ENCODE measurements around the gene RUNX1. TPM values are rescaled to one million over a fixed set of nuclear protein-coding genes. Genes with fewer than 3 reads are reported as not detected.

The RUNX1 gene
- total and polyA plus RNA-seq, 2 experiments from 2014 or later: 0.12 TPM; not detected in 1

DNA sequence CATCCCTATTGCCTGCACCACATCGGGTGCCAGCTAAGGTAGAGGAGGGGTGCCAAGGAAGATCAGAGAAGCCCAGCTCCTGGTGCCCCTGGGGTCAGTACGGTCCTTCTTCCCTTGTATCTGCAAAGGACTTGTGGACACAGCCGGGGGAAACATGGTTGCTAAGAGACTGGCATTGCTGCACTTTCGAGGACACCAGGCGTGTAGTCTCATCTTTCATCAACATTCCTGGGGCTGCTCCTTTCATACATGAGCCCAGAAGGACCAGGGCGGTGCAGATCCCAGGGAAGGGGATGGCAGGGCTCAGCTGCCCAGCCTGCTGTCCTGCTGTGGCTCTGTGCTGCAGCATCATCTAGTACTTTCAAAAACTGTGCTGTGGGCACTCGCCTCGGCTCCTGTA is 61.0 kb downstream of the RUNX1 start:
- Histone ChIP-seq H3K4me1 (ENCODE audit: low read depth) (no peaks in the 10 kb centered on the region), H3K9me3 (ENCODE audit: low read depth) (no peaks in the 10 kb centered on the region), H3K4me3 (no peak overlapping the region), H3K27me3 (peaks cover 43% of the 10 kb centered on the region), H3K27ac (no peak overlapping the region), H3K36me3 (no peaks in the 10 kb centered on the region)
- no peak for DNase-seq (ENCODE audit: low read depth in 1 of 2, low spot score in 1 of 2)
- TF ChIP-seq, protein P1, sequence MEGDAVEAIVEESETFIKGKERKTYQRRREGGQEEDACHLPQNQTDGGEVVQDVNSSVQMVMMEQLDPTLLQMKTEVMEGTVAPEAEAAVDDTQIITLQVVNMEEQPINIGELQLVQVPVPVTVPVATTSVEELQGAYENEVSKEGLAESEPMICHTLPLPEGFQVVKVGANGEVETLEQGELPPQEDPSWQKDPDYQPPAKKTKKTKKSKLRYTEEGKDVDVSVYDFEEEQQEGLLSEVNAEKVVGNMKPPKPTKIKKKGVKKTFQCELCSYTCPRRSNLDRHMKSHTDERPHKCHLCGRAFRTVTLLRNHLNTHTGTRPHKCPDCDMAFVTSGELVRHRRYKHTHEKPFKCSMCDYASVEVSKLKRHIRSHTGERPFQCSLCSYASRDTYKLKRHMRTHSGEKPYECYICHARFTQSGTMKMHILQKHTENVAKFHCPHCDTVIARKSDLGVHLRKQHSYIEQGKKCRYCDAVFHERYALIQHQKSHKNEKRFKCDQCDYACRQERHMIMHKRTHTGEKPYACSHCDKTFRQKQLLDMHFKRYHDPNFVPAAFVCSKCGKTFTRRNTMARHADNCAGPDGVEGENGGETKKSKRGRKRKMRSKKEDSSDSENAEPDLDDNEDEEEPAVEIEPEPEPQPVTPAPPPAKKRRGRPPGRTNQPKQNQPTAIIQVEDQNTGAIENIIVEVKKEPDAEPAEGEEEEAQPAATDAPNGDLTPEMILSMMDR (IDR thresholded peaks at IDR 0.05; ENCODE audit: low read depth, low read length): no peak

DNA sequence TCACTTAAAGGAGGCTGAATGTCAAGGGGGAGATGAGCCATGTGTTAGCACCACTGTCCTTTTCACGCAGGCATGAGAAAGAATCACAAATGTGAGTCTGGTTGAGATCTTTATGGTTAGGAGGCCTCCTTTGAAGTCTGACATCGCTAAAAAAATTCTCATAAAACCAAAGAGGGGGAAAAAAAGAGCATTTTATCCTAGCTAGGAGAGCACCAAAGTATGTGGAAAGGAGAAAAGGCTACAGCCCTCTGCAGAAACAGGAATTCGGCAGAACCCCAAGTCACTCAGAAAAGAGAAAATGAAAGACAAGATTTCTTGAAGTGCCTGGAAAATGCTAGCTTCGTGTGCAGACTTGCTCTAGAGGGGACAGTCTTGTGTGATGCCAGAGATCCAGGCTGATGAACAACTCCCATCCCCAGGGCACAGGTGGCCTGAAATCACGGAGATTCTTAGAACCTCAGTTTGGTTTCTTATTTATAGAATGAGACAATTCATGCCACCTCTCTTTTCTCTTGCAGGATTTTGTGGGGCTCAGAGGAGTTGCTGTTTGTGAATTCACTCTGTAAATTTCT is 61.5 kb downstream of the RUNX1 start:
- Histone ChIP-seq H3K27me3 (peaks cover 48% of the 10 kb centered on the region), H3K27ac (no peak overlapping the region), H3K36me3 (no peaks in the 10 kb centered on the region), H3K9me3 (ENCODE audit: low read depth) (no peaks in the 10 kb centered on the region), H3K4me1 (ENCODE audit: low read depth) (no peaks in the 10 kb centered on the region), H3K4me3 (no peak overlapping the region)
- DNase-seq (ENCODE audit: low read depth in 1 of 2, low spot score in 1 of 2): no peak
- TF ChIP-seq, protein P1 (IDR thresholded peaks at IDR 0.05; ENCODE audit: low read depth, low read length): no peak

DNA sequence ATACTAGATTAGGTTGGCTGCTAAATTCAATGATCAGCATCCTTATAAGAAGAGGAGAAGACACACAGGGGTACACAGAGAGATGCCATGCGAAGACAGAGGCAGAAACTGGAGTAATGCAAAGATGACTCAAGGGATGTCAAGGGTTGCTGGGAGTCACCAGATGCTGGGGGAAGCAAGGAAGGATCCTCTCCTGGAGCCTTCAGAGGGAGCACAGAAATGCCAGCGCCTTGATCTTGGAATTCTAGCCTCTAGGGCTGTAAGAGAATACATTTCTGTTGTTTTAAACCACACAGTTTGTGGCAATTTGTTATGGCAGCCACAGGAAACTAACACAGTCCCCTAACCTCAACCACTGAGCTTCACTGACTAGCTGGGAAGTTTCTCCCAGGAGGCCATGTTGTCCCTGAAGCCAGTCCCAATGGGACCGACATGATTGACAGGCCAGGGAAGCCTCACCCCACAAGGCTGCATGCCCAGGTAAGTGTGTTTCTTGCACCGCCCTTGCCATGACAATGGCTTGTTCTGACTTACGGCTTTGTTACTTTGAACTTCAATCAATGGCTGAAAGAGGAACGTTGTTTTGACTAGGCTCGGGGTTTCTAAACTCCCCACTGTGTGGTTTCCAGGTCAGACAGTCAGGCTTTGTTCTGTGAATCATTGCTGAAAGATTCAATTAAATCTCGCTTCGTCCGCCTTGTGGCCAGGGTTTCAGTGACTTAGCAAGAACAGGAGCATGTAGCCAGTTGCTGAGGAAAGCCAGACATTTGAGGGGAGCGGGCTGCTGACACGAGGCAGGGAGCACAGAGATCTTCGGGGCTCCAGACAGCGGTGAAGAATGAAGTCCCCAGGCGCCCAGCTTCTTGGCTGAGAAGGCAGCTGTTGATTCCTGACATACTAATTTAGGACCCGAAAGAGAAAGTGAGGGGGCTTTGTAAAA is 62.3 kb downstream of the RUNX1 start:
- no peaks in the 10 kb centered on the region for H3K4me1 ChIP-seq (ENCODE audit: low read depth)
- no peaks in the 10 kb centered on the region for H3K9me3 ChIP-seq (ENCODE audit: low read depth)
- H3K27ac ChIP-seq: no peak overlapping the region
- DNase-seq (ENCODE audit: low read depth in 1 of 2, low spot score in 1 of 2): peak in 1 of 2 donors; percentile 76
- H3K4me3 ChIP-seq: no peak overlapping the region
- peaks cover 48% of the 10 kb centered on the region for H3K27me3 ChIP-seq
- TF ChIP-seq, protein P1 (IDR thresholded peaks at IDR 0.05; ENCODE audit: low read depth, low read length): peak; percentile 18
- no peaks in the 10 kb centered on the region for H3K36me3 ChIP-seq

DNA sequence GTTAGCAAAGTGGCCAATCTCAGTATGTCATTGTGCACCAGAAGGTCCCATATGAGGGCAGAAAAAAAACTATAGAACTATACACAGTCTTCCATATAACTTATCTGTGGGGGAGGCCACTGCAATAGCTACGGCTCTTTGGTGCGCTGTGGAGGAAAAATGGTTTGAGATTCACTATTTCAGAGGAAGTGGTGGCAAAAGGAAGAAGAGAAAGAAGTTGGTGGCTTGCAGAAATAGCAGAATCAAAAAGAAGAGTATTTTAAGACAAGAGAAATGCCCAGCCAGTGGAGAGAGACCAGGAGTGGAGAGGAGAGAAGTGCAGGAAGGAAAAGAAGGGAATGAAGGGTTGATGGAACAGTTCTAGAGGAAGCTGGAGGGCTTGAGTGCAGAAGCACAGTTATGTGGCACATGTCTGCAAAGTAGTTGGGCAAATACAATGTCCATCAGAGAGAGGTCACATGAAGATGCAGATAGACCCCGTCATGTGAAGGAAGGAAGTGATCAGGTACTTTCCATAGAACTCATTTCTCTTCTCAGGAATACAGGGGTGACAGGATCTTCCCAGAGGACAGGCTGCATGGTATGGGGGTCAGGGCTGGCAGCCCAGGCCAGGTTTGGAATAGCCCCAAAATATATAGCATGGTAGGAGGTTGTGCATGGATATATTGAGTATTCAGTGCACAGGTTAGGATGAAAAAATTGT is 64.6 kb downstream of the RUNX1 start:
- no peak overlapping the region for H3K4me3 ChIP-seq

DNA sequence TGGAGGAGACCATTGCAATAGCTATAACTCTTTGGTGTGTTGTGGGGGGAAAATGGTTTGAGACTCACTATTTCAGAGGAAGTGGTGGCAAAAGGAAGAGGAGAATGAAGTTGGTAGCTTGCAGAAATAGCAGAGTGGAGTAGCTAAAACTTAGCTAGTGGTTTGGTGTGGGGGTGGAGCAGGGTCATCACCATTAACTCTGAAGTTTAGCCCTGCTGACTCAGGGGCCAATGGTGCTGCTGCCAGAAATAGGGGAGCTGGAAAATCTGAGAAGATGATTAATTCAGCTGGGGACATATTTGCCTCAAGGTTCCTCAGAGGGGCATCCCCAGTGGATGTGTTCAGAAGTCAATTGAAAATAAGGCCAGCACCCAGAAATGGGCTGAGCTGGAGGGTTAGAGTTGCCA is 65.4 kb downstream of the RUNX1 start:
- no peak overlapping the region for H3K27ac ChIP-seq
- no peak overlapping the region for H3K4me3 ChIP-seq
- no peaks in the 10 kb centered on the region for H3K9me3 ChIP-seq (ENCODE audit: low read depth)
- no peaks in the 10 kb centered on the region for H3K4me1 ChIP-seq (ENCODE audit: low read depth)
- peaks cover 42% of the 10 kb centered on the region for H3K27me3 ChIP-seq
- TF ChIP-seq, protein P1 (IDR thresholded peaks at IDR 0.05; ENCODE audit: low read depth, low read length): no peak
- no peak for DNase-seq (ENCODE audit: low read depth in 1 of 2, low spot score in 1 of 2)
- H3K36me3 ChIP-seq: no peaks in the 10 kb centered on the region

More for the DNA sequence above, 64.6 kb downstream of the RUNX1 start:
- TF ChIP-seq, protein P1 (IDR thresholded peaks at IDR 0.05; ENCODE audit: low read depth, low read length): no peak
- H3K4me1 ChIP-seq (ENCODE audit: low read depth): no peaks in the 10 kb centered on the region
- H3K27ac ChIP-seq: no peak overlapping the region
- H3K36me3 ChIP-seq: no peaks in the 10 kb centered on the region
- no peaks in the 10 kb centered on the region for H3K9me3 ChIP-seq (ENCODE audit: low read depth)
- H3K27me3 ChIP-seq: peaks cover 47% of the 10 kb centered on the region
- DNase-seq (ENCODE audit: low read depth in 1 of 2, low spot score in 1 of 2): no peak

Measured in cardiac muscle cell (in vitro differentiated cells and primary cell).